Sigmoid colon (tissue), 4 donors: ENCODE measurements around the gene CDH13.

ENCODE experiments used
- EP300 ChIP-seq, 4 donors: sonication (generic); formaldehyde crosslinking; IDR thresholded peaks; one replicate each; pipeline ENCODE4 v1.6.1; 2017; ENCODE audit warnings: antibody characterized with exemption in 4 of 4
- POLR2AphosphoS5 ChIP-seq, 4 donors: sonication (generic); formaldehyde crosslinking; IDR thresholded peaks; one replicate each; pipeline ENCODE4 v1.6.1; 2017; ENCODE audit warnings: antibody characterized with exemption in 4 of 4
- TF ChIP-seq, protein P1 (sequence below), 4 experiments: fragments of 450-650 bp in 3 of 4; fragments of 200-600 bp in 1 of 4; IDR thresholded peaks; one replicate each; pipeline ENCODE4 v1.5.1; 2016 to 2019; ENCODE audit warnings: antibody characterized with exemption in 4 of 4, mild to moderate bottlenecking in 3 of 4, moderate library complexity in 2 of 4

DNA sequence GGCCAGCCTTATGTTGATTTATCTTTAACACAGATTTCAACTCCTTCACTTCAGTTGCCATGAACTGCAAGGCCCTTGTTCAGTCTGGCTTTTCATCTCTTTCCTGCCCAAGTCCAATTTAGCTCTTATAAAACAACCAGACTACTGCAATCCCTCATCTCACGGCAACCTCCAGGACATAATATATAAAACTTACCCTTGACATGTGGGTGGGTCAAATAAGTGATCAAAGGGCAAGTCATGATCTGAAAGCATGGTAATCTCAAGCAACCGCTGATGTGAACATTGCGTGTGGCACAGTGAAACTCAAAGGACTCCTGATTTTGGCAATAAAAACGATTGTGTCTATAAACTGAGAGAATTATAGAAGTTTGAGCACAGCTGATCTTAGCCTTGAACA lies 364.6 kb downstream of the CDH13 start:
- TF ChIP-seq, protein P1, sequence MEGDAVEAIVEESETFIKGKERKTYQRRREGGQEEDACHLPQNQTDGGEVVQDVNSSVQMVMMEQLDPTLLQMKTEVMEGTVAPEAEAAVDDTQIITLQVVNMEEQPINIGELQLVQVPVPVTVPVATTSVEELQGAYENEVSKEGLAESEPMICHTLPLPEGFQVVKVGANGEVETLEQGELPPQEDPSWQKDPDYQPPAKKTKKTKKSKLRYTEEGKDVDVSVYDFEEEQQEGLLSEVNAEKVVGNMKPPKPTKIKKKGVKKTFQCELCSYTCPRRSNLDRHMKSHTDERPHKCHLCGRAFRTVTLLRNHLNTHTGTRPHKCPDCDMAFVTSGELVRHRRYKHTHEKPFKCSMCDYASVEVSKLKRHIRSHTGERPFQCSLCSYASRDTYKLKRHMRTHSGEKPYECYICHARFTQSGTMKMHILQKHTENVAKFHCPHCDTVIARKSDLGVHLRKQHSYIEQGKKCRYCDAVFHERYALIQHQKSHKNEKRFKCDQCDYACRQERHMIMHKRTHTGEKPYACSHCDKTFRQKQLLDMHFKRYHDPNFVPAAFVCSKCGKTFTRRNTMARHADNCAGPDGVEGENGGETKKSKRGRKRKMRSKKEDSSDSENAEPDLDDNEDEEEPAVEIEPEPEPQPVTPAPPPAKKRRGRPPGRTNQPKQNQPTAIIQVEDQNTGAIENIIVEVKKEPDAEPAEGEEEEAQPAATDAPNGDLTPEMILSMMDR (IDR thresholded peaks at IDR 0.05), result no peak
- TF ChIP-seq POLR2AphosphoS5 (IDR thresholded peaks at IDR 0.05) (no peak), EP300 (IDR thresholded peaks at IDR 0.05) (no peak)
